Measurements from ENCODE around the gene ME1.

ME1 gene

DNA sequence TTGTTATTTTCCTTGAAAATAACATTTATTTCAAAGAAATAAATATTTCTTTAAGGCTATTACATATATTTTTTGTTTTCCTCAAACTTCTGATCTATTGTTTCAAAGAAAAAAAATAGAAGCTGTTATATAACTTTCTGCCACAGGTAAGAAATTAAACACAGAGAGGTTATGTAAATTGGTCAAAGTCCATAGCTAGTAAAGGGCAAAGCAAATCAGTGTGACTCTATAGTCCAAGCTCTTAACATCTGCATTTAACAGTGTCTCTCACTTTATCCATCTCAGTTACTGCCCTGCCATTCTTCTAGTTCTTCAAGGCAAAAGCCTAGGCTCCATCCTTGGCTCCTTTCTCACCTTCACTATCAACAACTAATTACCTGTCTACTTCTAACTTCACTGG is 180.6 kb downstream of the ME1 start:
- TF ChIP-seq, protein P1, sequence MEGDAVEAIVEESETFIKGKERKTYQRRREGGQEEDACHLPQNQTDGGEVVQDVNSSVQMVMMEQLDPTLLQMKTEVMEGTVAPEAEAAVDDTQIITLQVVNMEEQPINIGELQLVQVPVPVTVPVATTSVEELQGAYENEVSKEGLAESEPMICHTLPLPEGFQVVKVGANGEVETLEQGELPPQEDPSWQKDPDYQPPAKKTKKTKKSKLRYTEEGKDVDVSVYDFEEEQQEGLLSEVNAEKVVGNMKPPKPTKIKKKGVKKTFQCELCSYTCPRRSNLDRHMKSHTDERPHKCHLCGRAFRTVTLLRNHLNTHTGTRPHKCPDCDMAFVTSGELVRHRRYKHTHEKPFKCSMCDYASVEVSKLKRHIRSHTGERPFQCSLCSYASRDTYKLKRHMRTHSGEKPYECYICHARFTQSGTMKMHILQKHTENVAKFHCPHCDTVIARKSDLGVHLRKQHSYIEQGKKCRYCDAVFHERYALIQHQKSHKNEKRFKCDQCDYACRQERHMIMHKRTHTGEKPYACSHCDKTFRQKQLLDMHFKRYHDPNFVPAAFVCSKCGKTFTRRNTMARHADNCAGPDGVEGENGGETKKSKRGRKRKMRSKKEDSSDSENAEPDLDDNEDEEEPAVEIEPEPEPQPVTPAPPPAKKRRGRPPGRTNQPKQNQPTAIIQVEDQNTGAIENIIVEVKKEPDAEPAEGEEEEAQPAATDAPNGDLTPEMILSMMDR (IDR thresholded peaks at IDR 0.05; ENCODE audit: low read depth, low read length, missing control alignments) = no peak
- DNase-seq (ENCODE audit: low read depth) = no peak
- H3K4me3 ChIP-seq (ENCODE audit: low read depth, low read length) = no peak overlapping the region

DNA sequence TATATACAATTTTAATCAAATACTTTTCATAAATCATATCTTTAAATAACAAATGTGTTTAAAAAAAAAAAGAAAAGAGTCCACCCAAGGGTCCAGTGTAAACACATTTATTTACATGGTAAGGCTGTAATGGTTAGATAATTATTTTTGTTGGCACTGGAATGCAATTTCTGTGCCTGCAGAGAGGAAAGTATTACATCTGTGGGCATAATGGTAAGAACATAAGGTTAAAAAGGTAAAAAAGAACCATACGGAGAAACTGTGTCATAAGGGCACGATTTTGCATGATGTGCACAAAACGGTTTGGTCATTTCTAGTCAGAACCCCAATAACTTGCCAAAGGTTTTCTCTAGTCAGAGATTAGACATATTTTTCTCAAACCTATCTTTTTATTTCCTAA is 183.4 kb downstream of the ME1 start:
- TF ChIP-seq, protein P1 (IDR thresholded peaks at IDR 0.05; ENCODE audit: low read depth, low read length, missing control alignments) = no peak
- H3K4me3 ChIP-seq (ENCODE audit: low read depth, low read length) = no peak overlapping the region
- DNase-seq (ENCODE audit: low read depth) = no peak

DNA sequence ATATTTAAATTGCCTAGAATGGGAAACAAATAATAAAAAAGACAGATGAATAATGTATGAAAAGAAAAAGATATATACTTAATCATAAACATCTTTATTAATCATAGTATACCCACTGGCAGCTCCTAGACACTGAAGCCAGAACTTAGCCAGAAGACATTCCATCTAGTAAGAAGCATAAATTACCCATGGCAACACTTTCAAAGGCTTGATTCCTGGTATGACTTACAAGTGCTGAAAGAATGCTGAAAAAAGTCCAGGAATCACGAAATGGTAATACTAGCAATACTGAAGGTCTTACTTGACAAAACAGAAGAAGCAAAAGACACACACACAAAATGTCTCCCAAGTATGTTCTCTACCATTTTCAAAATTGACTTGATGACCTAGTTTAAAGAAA is 199.7 kb downstream of the ME1 start:
- H3K4me3 ChIP-seq (ENCODE audit: low read depth, low read length) = no peak overlapping the region
- TF ChIP-seq, protein P1 (IDR thresholded peaks at IDR 0.05; ENCODE audit: low read depth, low read length, missing control alignments) = no peak
- DNase-seq (ENCODE audit: low read depth) = no peak

DNA sequence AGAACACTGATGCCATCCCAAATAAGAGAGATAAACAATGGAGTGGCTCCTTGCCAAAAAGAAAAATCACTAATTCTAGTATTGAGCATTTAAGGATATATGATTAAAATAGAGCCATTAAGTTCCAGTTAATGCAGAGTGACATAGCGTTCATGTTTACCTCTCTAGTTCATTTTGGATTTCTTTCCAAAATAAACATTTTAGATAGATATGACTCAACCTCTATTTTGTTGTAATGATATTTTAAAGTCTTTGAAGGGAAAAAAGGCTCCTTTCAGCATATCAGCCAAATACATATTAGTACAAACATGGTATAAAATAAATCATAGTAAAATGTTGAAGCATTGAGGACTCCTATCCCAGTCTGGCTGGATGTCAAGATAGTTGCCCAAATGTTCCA is 204.3 kb downstream of the ME1 start:
- TF ChIP-seq, protein P1 (IDR thresholded peaks at IDR 0.05; ENCODE audit: low read depth, low read length, missing control alignments) = no peak
- no peak for DNase-seq (ENCODE audit: low read depth)
- no peak overlapping the region for H3K4me3 ChIP-seq (ENCODE audit: low read depth, low read length)

DNA sequence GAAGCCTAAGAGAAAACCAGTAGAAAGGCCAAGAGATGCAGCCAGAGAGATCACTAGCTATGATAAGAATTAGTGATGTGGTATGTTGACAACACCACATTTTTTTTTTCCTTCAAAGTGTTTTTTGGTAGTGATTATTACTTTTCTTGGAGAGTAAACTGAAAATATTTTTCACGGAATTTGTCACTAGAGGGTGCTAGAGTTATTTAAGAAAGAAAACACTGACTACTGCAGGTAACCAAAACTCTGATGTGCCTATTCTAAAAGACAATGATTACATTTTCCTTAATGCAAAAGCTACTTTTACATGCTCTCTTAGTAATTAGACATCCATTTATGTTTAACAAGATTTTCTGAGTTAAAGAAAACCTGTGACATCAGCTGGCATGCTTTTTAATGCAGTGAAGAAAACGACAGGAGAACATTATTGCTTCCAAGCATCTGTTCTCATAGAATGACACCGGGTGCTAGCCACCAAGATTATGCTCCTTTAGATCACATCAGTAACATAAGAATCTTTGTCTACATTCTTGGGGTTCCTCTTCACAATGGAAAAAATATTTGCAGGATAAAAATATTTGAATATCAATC is 208.9 kb downstream of the ME1 start:
- H3K4me3 ChIP-seq (ENCODE audit: low read depth, low read length) = no peak overlapping the region
- TF ChIP-seq, protein P1 (IDR thresholded peaks at IDR 0.05; ENCODE audit: low read depth, low read length, missing control alignments) = peak; percentile 38
- peak; percentile 16 for DNase-seq (ENCODE audit: low read depth)

DNA sequence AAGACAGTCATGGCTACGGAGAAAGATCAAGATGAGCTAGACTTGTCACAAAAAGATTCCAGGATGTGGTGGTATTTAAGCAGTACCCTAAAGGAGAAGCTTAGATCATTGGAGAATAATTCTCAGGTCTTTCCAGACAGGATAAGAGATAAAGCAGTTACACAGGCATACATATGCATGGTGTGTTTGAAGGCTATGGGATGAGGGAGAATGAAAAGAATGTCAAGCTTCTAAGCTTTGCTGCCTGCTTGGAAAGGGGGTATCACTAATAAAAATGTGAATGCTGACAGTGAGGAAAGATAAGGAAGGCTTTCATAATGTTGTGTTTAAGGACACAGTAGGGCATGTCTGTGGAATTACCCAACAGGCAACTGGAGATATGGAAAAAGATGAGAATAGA is 209.6 kb downstream of the ME1 start:
- DNase-seq (ENCODE audit: low read depth) = no peak
- TF ChIP-seq, protein P1 (IDR thresholded peaks at IDR 0.05; ENCODE audit: low read depth, low read length, missing control alignments) = no peak
- no peak overlapping the region for H3K4me3 ChIP-seq (ENCODE audit: low read depth, low read length)

DNA sequence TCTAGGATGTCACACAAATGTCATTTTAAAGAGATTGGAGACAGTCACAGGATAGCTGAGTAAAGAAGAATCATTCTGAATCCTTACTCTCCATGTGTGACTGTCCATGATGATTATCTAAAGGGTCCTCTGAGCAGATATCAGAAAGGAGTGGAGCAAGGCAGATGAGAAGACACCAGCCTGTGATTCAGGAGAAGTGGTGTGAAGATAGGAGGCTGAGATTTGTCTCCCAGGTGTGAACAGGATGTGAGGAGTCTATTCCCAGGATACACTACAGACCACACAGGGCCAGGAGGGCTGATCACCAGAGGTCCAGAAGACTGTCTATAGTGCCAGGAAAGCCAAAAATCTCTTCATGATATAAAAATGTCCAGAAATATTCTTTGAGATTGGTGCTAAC is 210.7 kb downstream of the ME1 start:
- DNase-seq (ENCODE audit: low read depth) = no peak

More for the DNA sequence above, 210.7 kb downstream of the ME1 start:
- TF ChIP-seq, protein P1 (IDR thresholded peaks at IDR 0.05; ENCODE audit: low read depth, low read length, missing control alignments) = no peak
- no peak overlapping the region for H3K4me3 ChIP-seq (ENCODE audit: low read depth, low read length)

Measured in GM12864 (cell line).